Measurements from ENCODE around the gene PPP1R17.

Gene PPP1R17

DNA sequence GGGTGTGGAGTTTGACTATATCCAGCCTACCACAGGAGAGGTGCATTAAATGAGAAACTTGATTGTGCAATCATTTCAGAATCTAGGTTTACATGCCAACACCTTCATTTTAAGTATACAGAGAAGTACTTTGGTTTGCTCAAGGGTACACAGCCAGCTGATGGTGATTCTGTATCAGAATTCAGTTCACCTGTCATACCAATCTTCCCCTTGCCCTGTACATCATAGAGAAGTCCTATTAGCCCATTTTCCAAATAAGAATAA lies 35.0 kb upstream of the PPP1R17 start:
- no peak overlapping the region for H2AFZ ChIP-seq (ENCODE audit: low read depth)

GRCh38 chr7:31663072-31663471 lies 23.9 kb upstream of the PPP1R17 start:
- Histone ChIP-seq H4K20me1 (ENCODE audit: insufficient read depth) (no peaks in the 10 kb centered on the region), H3K4me1 (ENCODE audit: low read depth, poor library complexity, severe bottlenecking) (no peaks in the 10 kb centered on the region), H3K79me2 (ENCODE audit: insufficient read depth, low read depth) (no peaks in the 10 kb centered on the region), H3K27me3 (ENCODE audit: insufficient read depth, low read depth) (no peaks in the 10 kb centered on the region), H3K36me3 (ENCODE audit: insufficient read depth) (no peaks in the 10 kb centered on the region), H2AFZ (ENCODE audit: low read depth) (no peak overlapping the region), H3K9ac (no peak overlapping the region), H3K4me3 (IDR thresholded peaks at IDR 0.05; ENCODE audit: insufficient read depth, low read depth, low read length) (no peak overlapping the region), H3K4me2 (no peak overlapping the region), H3K27ac (no peak overlapping the region)
- TF ChIP-seq CTCF (conservative IDR thresholded peaks at IDR 0.05; ENCODE audit: low read depth, low read length) = no peak

More for the DNA sequence above, 35.0 kb upstream of the PPP1R17 start:
- H3K9ac ChIP-seq = no peak overlapping the region
- H3K4me1 ChIP-seq (ENCODE audit: low read depth, poor library complexity, severe bottlenecking) = no peaks in the 10 kb centered on the region
- no peak overlapping the region for H3K27ac ChIP-seq
- H3K79me2 ChIP-seq (ENCODE audit: insufficient read depth, low read depth) = no peaks in the 10 kb centered on the region
- no peak for TF ChIP-seq CTCF (conservative IDR thresholded peaks at IDR 0.05; ENCODE audit: low read depth, low read length)
- no peaks in the 10 kb centered on the region for H4K20me1 ChIP-seq (ENCODE audit: insufficient read depth)
- H3K27me3 ChIP-seq (ENCODE audit: insufficient read depth, low read depth) = no peaks in the 10 kb centered on the region
- H3K4me3 ChIP-seq (IDR thresholded peaks at IDR 0.05; ENCODE audit: insufficient read depth, low read depth, low read length) = no peak overlapping the region
- no peak overlapping the region for H3K4me2 ChIP-seq
- no peaks in the 10 kb centered on the region for H3K36me3 ChIP-seq (ENCODE audit: insufficient read depth)

DNA sequence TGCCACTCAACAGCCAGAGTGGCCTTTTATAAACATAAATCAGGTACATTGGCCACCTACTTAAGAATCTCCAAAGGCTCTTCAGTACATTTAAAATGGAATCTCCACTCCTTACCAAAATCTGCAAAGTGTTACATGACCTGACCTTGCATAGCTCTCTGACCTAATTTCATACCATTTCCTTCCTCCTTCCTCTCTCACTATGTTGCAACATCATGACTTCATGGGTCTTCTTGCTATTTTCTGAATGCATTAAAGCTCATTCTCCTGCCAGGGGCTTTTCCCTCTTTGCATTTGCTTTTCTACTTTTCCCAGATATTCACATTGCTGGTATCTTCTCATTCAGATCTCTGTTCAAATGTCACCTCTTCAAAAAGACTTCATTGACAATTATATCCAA lies 22.1 kb upstream of the PPP1R17 start:
- Histone ChIP-seq H3K27me3 (ENCODE audit: insufficient read depth, low read depth) (no peaks in the 10 kb centered on the region), H3K9ac (no peak overlapping the region), H3K79me2 (ENCODE audit: insufficient read depth, low read depth) (no peaks in the 10 kb centered on the region), H2AFZ (ENCODE audit: low read depth) (no peak overlapping the region), H4K20me1 (ENCODE audit: insufficient read depth) (no peaks in the 10 kb centered on the region), H3K27ac (no peak overlapping the region), H3K4me3 (IDR thresholded peaks at IDR 0.05; ENCODE audit: insufficient read depth, low read depth, low read length) (no peak overlapping the region), H3K4me2 (no peak overlapping the region), H3K36me3 (ENCODE audit: insufficient read depth) (no peaks in the 10 kb centered on the region), H3K4me1 (ENCODE audit: low read depth, poor library complexity, severe bottlenecking) (no peaks in the 10 kb centered on the region)
- no peak for TF ChIP-seq CTCF (conservative IDR thresholded peaks at IDR 0.05; ENCODE audit: low read depth, low read length)

- Histone ChIP-seq H3K27ac (no peak overlapping the region), H3K27me3 (ENCODE audit: insufficient read depth, low read depth) (no peaks in the 10 kb centered on the region), H3K36me3 (ENCODE audit: insufficient read depth) (no peaks in the 10 kb centered on the region), H3K4me2 (no peak overlapping the region), H3K9ac (no peak overlapping the region), H4K20me1 (ENCODE audit: insufficient read depth) (no peaks in the 10 kb centered on the region), H3K4me3 (IDR thresholded peaks at IDR 0.05; ENCODE audit: insufficient read depth, low read depth, low read length) (no peak overlapping the region), H3K4me1 (ENCODE audit: low read depth, poor library complexity, severe bottlenecking) (no peaks in the 10 kb centered on the region), H3K79me2 (ENCODE audit: insufficient read depth, low read depth) (no peaks in the 10 kb centered on the region), H2AFZ (ENCODE audit: low read depth) (no peak overlapping the region)
- TF ChIP-seq CTCF (conservative IDR thresholded peaks at IDR 0.05; ENCODE audit: low read depth, low read length) = no peak
Measured at GRCh38 chr7:31665546-31665945, 21.5 kb upstream of the PPP1R17 start.

GRCh38 chr7:31669461-31669860 lies 17.6 kb upstream of the PPP1R17 start:
- no peak overlapping the region for H3K9ac ChIP-seq
- H3K27me3 ChIP-seq (ENCODE audit: insufficient read depth, low read depth) = no peaks in the 10 kb centered on the region
- no peaks in the 10 kb centered on the region for H3K4me1 ChIP-seq (ENCODE audit: low read depth, poor library complexity, severe bottlenecking)
- H3K27ac ChIP-seq = no peak overlapping the region
- no peak for TF ChIP-seq CTCF (conservative IDR thresholded peaks at IDR 0.05; ENCODE audit: low read depth, low read length)
- no peaks in the 10 kb centered on the region for H3K36me3 ChIP-seq (ENCODE audit: insufficient read depth)
- no peak overlapping the region for H3K4me3 ChIP-seq (IDR thresholded peaks at IDR 0.05; ENCODE audit: insufficient read depth, low read depth, low read length)
- H4K20me1 ChIP-seq (ENCODE audit: insufficient read depth) = no peaks in the 10 kb centered on the region
- H3K79me2 ChIP-seq (ENCODE audit: insufficient read depth, low read depth) = no peaks in the 10 kb centered on the region
- H2AFZ ChIP-seq (ENCODE audit: low read depth) = no peak overlapping the region
- no peak overlapping the region for H3K4me2 ChIP-seq
